ENCODE results near the gene HAND1.
A peak's percentile ranks its signal among the peaks of the same experiment; 100 is the strongest.

HAND1 gene

DNA sequence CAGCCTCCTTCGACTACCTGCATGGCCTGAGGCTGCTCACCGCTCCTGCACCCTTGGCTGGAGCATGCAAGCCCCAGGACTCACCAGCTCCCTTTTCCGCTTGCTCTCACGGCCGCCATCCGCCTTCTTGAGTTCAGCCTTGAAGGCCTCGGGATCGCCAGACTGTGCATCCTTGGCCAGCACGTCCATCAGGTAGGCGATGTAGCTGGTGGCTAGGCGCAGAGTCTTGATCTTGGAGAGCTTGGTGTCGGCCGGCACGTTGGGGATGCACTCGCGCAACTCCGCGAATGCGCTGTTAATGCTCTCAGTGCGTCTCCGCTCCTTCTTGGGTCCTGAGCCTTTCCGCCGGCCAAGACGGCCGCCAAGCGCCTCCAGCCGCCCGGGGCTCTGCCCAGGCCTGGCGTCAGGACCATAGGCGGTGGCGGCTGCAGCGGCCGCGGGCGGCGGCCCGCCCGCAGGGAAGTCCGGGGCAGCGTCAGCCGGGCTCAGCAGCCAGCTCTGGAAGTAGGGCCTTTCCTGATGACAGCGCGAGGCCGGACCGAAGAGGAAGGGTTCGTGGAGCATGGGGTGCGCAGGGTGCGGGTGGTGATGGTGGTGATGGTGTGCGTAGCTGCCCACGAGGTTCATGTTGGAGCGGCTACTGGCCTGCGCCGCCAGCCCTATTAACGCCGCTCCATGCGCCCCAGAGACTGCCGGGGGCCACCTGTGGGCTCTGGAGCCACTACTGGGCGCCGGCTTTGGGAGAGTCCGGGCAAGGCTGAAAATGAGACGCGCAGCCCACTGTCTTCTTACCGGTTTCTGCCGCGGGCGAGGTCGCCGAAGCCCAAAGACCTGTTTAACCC, 424 bp downstream of the HAND1 start:
- no peak for DNase-seq

DNA sequence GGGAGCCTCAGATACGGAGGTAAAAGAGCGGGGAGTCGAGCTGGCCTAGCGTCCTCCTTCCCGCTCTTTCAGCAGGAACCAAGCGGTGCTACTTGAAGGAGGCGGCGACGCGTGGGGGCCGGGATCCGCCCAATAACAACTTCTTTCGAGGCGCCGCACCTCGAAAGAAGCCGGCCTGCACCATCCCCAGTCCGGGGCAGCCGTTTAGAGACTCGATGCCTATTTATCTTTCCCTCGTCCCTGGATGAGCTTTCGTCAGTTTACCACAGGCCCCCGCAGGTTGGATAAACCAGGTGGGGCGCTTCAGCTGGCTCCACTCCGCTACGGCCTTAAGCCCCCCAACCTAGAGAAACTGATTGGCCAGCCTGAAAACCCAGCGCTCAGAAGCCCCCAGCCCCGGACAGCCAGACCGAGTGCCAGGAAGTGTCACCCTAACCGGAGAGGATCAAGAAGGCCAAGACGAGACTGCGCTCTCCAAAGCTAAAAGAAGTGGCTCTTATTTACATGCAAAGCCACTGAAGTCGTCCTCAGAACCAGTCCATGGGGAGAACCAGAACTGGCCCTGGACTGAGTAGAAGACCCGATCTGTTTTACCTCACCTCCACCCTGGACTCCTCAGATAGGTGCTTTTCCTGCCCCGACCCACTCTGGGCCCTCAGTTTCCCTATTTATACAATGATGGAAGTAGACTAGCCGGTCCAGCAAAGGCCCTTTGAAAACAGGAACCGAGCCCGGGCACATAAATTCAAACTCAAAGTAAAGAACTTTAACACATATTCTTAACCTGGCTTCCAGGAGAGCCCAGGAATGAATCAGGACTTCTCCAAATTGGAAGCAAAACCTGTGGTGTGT, 1.4 kb downstream of the HAND1 start:
- DNase-seq = no peak

DNA sequence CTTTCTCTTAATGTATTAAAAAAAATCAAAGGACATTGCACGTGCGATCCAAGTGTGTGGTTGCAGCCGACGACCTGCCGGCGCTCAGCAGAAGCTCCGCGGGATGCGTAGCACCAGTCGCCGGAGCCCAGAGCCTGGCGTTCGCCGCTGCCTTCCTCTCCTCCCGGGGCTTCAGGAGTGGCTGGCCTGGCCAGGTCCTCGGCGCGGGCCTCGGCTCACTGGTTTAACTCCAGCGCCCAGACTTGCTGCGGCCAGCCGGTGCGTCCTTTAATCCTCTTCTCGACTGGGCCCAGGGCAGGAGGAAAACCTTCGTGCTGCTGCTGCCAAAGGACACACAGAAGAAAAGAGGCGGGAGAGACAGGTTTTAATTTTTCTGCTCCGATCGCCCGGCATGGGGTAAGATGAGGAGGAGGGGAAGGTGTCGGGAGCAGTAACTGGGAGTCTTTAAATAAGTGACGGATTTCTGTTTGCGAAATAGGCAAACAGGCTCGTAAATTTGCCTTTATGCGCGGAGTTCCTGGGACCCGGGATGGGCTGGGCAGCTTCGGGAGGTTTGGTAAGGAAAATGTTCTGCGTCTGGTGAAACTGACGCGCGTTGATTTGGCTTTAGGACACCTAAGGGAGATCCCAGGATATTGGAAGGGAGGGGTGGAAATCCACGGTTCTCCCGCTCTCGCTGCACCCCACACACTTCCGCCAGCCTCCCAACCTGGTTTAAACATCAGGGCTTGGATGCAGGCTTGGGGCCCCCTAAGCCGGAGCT, 2.3 kb downstream of the HAND1 start:
- DNase-seq = peak; percentile 29

DNA sequence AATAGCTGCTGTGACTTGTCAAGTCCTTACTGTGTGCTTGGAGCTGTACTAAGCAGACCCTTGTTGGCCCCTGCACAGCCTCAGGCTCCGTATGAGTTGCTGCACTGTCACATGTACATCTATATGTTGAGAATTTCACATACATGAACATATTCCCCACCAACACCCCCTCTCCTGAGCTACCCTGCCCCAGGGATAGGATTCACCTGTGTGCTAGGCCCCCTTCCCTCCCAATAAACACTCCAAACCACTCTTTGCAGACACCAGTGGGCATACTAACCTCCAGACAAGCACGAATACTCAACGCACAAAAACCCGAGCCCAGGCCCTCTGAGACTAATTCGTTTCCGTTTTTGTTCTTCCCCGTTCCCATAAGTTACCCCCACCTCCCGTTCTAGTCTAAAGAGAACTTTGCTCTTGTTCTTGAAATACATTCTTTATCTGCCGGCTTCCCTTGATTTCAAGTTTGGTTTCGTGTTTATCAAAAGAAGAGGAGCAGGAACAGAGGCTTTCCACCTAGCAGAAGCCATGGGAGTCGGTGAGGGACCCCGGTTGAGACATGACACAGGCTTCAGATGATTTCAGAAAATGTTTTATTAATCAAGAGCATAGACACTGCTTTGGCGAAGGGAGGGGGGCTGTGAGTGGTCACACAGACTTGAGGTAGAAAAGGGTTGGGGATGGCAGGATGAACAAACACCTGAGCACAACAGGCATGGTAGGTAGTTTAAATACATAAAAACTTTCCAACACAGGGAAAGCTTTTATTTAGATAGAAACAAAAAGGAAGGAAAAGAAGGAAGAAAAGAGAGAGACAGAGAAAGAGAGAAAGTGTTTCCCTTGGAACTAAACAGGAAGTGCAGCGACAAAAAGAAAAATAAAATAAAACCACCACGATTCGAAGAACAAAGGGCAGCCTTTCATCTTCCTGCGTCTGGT, 3.4 kb downstream of the HAND1 start:
- DNase-seq = no peak

DNA sequence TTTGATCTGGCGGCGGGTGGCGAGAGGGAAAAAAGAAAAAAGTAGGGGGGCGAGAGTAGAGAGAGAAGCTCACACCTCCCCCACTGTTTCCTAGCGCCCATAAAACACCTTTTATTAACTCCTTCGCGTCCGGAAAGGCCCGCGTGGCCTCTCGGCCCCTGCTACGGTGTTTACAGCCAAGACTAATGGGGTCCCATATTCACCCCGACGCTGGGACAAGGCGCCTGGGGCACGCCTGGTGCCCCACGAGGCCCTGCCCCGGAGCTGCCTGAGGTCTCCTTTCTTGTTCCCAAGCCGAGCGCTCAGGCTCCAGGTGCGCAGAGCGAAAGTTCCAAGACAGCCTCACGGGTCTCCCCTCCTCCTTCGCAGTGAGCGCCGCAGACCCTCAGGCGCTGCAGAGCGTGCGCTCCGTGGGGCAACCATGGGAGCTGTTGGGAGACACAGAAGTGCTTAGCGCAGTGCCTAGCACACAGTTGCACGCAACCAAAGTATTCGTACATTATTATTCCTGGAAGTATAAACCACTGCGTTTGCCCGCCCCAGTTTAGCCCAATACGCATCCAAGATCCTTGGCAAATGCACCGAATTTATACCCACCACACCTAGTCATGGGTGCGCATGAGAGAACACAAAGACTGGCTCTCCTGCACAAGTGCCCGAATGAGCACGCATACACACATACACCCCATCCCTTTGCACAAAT, 4.3 kb downstream of the HAND1 start:
- DNase-seq = no peak

DNA sequence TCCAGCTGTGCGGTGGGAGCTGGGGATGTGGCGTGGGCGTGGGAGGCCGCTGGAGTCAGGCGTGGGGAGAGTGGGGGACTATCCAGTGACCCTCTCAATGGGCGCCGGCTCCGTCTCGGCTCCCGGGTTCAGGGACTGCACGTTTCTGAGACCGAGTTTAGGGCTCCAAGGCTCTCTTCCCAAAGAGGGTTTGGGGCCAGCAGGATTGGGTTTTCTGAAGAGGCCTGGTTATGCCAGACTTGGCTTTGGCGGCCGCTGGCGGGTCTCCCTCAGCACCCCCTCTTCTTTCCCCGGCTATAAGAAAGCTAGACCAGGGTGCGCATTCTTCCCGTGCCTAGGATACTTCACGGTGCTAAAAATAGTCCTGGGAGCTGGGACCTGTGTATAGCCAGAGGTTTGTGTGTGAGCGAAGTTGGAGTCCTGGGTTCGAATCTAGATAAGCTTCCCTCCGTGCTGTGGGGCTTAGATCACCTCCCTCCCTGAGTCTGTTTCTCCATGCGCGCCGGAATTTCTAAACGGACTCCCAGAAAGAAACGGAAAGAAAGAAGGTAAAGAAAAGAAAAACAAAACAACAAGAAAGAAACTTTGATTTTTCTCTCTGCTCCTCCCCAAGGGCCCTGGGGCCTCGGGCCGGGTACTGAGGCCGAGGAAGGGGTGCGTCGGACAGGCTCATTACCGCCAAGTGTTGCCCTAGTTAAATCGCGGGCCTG, 5.0 kb downstream of the HAND1 start:
- DNase-seq = no peak

DNA sequence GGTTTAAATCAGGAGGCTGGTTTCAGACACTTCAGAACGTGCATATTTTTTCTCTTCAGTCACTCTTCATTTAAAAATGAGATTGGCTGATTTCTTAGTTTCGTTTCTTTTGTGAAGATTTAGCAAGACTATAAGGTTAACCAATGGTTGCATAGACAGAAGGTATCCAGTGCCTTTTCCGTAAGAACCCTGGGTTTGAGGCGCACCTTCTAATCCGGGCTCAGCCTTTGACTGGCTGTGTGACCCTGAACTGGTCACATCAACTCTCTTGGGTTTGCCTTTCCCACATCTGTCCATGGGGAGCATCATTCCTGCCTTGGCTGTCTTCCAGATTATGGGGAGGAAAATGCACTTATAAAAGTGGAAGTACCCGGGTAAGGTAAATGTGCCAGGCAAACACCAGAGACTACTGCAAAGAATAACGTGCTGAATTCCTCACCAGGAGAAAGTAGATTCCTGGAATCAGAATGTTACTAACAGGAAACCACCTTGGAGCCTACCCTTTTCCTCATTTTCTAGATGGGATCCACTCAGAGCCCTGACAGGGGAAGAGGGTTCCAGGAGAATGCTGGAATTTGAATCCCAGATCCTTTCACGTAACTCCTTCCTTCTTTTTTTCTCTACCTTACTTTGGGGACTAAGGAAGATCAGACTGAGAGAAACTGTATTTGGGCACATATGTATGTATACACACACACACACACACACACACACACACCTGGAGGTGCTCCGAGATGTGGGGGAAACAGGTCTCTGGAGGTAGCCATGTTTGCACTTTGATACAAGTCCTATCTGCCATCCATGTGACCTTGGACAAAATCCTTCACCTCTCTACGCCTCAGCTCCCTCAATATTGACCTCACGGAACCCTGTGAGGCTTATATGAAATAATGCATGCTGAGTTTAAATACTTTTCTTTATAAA, 6.8 kb downstream of the HAND1 start:
- no peak for DNase-seq

DNA sequence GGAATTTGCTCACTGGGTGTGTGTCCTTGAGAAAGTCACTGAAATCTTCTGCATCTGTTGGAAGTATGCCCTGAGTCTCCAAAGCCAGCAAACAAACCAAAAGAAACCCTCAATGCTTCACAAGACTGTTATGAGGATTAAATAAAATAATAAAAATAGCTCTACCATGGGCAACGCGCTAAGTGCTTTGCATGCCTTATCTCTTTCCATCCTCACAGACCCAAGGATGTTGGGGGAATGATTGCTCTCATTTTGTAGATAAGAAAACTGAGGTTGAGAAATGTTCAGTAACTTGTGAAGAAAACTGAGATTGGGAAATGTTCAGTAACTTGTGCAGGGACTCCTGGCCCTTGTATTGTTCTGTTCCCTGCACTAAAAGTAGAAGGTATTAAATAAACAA, 7.9 kb downstream of the HAND1 start:
- no peak for DNase-seq

DNA sequence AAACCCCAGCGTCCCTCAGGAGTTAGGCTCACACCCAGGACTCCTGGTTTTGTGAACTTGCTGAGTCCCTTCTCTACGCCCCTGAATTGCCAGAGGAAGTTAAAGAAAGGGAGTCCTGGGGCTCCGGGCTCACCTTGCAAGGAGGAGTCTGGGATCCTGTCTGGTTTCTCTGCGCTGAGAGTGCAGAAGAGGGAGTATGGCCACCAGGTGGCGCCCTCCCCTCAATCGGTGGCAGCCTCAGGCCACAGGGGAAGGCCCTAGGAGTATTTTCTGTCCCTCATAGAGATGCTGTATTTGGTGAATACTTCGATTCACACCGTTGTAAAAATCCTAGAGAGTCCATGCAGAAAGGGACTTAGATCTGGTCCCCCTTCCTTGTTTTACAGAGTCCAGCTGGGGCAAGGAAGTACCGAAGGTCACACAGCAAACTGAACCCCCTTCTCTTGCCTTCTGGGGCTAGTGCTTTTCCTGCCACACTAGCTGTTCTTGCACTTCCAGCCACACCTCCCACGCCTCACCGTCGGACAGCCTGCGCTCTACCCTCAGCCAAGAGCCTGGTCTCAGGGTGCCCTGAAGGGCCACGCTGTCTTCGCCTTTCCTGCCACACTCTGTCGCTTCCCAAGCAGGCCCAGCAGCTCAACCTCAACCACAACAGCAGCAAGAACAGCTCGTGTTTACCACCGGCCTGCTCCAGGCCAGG, 10.2 kb downstream of the HAND1 start:
- peak; percentile 39 for DNase-seq

DNA sequence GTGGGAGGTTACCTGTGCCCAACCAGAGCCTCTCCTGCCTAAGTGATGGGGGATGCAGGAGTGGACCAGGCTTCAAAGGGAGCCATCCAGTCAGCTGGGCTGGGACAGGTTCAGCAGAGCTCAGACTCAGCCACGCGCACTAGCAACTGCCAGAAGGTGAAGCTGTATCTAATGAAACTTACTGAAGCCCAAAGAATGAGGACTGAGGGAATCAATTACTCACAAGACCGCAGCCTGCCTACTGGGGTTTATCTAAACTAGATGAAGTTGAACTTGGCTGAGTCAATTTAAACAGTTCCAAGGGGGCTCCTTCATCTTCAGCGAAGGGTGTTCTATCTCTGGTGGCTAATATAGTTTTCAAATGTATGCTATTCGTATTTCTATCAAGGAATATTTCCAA, 11.4 kb downstream of the HAND1 start:
- no peak for DNase-seq

DNA sequence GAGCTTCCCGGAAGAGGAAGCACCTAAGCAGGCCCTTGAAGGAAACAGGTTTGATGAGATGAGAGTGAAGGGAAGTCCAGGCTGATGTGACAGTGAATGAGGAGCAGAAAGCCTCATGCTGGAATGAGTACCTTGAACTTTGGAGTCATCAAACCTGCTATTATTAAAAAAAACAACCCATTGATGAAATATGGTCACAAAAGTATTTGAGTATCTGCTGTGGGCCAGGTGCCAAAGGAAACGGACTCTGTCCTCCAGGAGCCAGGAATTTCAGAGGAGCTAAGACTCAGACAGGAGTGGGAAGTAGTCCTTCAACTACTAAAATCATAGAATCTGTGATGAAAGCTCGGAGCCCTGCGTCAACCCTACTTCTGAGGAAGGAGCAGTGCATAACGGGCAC, 11.9 kb downstream of the HAND1 start:
- DNase-seq = no peak

DNA sequence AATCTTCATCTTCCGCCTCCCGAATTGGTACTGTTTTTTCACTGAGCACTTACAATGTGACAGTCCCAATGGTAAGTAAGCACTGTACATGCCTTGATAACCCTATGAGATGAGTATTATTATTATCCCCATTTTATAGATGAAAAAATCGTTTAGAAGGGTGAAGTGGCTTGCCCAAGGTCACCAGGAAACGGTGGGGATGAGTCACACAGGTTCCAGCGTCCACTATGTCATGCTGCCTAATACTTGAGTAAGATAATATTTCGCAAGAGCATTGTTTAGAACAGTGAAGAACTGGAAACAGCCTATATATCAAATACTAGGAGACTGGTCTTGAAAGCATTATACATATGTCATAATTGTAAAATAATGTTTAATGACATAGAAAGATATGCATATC, 12.9 kb downstream of the HAND1 start:
- DNase-seq = no peak

DNA sequence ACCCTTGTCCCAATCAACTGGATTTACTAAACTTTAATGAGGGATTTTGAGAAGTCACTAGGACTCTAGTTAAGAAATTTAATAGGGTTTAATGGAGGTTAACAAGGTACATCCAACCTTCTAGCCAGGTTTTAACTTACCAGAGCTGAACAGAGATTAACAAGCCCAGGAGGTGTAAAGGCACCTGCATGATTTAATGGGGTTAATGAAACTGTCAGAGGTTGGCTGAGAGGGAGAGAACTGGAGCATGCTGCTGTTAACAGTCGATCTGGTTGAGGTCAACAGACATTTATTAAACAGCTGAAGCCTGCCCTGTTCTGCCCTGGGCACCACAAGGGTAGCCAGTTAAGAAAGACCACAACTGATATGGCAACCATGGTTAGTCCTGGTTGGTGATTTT, 13.6 kb downstream of the HAND1 start:
- no peak for DNase-seq

DNA sequence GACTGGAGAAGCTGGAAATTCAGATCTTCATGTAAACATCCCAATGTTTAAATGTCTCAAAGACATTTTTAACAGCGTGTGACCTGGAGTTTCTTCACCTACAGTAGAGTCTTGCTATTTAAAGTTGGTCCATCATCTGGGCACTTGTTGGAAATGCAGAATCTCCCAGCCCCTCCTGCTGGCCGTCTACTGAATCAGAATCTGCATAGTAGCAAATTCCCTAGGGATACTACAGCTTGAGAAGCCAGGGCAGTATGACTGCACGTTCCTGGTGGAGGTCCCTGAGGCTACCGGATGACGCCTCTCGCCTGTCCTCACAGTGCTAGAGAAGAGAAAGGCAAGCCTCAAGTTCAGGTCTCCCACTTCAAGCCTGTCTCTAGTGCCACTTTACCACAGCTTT, 16.5 kb downstream of the HAND1 start:
- peak; percentile 66 for DNase-seq

DNA sequence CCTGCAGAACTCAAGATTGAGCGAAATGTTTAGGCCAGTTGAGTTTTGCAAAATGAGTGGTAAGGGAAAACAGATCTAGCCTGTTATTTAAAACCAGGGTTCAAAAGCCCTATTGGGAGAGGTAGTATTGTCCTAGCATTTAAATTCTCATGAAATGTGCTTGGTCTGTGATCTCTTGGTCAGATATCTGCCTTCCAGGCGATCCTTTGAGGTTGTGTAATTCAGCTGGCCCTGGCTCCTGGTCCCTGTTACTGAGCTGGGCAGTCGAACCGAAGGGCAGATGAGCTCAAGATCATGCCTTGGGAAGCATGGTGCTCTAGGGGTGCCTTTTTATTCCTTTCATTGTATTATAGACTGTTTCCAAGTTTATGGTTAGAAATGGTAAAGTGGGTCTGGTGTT, 17.9 kb downstream of the HAND1 start:
- DNase-seq = no peak

DNA sequence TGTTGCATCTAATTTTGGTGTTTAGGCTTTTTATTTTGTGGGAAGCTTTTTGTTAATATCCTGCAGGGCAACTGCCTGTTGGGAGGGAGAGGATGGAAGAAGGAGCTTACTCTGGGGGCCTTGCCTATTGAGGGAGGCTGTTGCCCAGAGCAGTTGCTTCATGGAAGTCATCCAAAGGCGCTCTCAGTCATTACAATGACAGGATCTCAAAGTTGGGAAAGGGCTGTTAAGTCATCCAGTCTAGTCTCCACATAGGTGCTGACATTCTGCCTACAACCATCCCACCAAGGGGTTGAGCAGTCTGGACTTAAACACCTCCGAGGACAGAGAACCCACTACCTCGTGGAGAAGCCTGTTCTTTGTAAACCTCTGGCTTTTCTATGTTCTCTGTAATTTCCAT, 19.0 kb downstream of the HAND1 start:
- no peak for DNase-seq

DNA sequence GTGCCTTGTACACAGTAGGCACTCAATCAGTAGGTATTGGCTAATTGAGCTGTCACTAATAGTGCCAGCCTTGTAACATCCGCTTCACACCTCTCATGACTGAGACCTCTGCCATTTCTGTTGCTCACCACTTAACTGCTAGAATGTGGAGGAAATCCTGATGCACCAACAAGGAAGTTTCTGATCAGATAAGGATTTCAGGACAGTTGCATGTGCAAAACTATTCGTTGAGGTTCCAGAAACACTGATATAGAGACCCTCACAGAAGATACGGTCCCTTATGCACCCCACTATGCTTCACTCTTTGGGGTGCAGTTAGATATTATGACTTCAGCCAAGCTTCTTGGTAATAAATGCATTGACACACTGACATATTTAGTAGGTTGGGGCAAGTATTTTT, 21.5 kb downstream of the HAND1 start:
- no peak for DNase-seq

DNA sequence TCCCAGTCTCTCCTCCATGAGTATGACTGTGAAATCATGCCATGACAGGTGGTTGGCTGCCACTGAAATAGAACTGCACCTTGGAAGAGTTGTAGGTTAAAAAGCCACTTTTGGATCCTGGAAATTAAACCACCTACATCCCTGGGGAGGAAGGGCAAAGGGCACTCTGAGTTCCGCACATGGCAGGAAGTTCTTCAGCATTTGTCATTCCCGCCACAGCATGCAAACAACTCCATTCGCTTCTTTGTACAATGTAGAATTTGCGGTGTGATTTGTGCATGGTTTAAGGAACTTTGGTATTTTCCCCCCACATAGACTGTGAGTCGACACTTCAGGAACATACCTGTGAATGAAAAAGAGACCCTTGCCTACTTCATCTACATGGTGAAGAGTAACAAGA, 22.4 kb downstream of the HAND1 start:
- DNase-seq = no peak

DNA sequence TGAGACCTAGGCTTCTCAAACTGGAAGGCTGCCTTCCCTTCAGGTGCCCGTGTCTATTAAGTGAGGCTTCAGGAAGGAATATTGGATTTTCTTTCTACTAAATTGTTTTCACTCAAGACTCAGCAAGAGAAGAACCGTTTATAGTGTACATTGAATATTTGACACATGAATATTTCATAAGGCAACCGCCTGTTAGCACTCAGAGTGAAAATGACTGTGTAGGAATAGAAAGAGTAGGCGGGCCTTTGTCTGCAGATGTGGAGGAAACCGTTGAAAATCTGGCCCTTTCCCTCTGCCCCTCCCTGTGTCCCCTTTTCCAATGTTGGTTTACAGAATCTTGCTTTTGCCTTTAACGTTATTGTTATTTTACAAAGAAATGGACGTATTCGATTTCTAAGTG, 26.1 kb downstream of the HAND1 start:
- no peak for DNase-seq
